ENCODE data around the gene GOT1. TPM values are rescaled to one million over a fixed set of nuclear protein-coding genes. Genes with fewer than 3 reads are reported as not detected.

The GOT1 gene
- total RNA-seq, 4 donors from 2014 or later, result 19.3 to 57.3 (median 36.7) TPM

DNA sequence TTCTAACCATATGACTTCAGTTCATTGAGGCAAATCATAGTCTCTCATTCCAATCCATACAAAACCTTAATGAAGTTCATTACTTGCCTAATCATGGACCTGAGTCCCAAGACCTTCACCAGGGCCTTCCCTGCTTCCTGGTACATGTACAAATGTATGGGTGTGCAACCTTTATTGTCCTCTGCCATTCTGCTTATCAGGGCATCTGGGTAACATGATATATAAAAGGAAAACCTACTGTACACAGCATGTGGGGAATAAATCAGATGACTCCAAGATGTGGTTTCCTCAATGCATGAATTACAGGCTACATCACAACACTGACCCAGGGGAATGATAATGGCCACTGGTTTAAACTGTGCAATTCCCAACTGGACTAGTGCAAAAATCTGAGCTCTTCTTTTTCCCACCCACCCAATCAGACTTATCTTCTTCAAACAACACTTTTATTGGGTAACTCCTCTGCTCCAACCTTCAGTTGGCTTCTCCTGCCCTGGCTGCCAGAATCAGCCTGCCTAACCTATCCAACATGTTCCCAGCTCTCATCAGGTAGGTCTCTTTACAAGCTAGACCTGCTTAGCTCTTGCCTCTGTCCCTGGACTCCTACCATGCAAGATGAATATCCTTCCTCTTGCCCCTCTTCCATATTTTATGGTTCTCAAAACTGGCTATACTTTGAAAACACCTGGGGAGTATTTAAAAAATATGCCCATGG, 11.4 kb downstream of the GOT1 start:
- H3K27me3 ChIP-seq, result no peaks in the 10 kb centered on the region
- DNase-seq, result no peak
- TF ChIP-seq, protein P1, sequence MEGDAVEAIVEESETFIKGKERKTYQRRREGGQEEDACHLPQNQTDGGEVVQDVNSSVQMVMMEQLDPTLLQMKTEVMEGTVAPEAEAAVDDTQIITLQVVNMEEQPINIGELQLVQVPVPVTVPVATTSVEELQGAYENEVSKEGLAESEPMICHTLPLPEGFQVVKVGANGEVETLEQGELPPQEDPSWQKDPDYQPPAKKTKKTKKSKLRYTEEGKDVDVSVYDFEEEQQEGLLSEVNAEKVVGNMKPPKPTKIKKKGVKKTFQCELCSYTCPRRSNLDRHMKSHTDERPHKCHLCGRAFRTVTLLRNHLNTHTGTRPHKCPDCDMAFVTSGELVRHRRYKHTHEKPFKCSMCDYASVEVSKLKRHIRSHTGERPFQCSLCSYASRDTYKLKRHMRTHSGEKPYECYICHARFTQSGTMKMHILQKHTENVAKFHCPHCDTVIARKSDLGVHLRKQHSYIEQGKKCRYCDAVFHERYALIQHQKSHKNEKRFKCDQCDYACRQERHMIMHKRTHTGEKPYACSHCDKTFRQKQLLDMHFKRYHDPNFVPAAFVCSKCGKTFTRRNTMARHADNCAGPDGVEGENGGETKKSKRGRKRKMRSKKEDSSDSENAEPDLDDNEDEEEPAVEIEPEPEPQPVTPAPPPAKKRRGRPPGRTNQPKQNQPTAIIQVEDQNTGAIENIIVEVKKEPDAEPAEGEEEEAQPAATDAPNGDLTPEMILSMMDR (IDR thresholded peaks at IDR 0.05), result no peak
- TF ChIP-seq POLR2A (IDR thresholded peaks at IDR 0.05), result no peak
- intact Hi-C loops (cut with DNase I), result no loop called here
- peaks cover 7 to 8% of the 10 kb centered on the region in 2 donors for H3K36me3 ChIP-seq
- H3K9me3 ChIP-seq, result no peaks in the 10 kb centered on the region
- no peaks in the 10 kb centered on the region for H3K4me1 ChIP-seq
- no peak overlapping the region for H3K27ac ChIP-seq
- H3K4me3 ChIP-seq (replicated peaks in 1 of 3), result no peak overlapping the region

- H3K27me3 ChIP-seq, result no peaks in the 10 kb centered on the region
- intact Hi-C loops (cut with DNase I), result no loop called here
- no peak overlapping the region for H3K27ac ChIP-seq
- no peaks in the 10 kb centered on the region for H3K9me3 ChIP-seq
- no peak overlapping the region for H3K4me3 ChIP-seq (replicated peaks in 1 of 3)
- H3K36me3 ChIP-seq, result no peaks in the 10 kb centered on the region
- H3K4me1 ChIP-seq, result no peaks in the 10 kb centered on the region
- TF ChIP-seq POLR2A (IDR thresholded peaks at IDR 0.05), result no peak
- TF ChIP-seq, protein P1 (IDR thresholded peaks at IDR 0.05), result no peak
- DNase-seq, result no peak
- WGBS, 2 donors, result 92 to 100% methylated on average over 1 of the region's 1 CpG
These were observed 18.3 kb downstream of the GOT1 start for GRCh38 chr10:99412099-99412498.

- H3K27me3 ChIP-seq, result no peaks in the 10 kb centered on the region
- H3K4me1 ChIP-seq, result no peaks in the 10 kb centered on the region
- peaks cover 0 to 3% of the 10 kb centered on the region in 2 donors for H3K36me3 ChIP-seq
- no peak for DNase-seq
- 96 to 97% methylated on average over 2 of the region's 2 CpGs for WGBS, 2 donors
- no peak overlapping the region for H3K27ac ChIP-seq
- intact Hi-C loops (cut with DNase I), result no loop called here
- no peak overlapping the region for H3K4me3 ChIP-seq (replicated peaks in 1 of 3)
- no peaks in the 10 kb centered on the region for H3K9me3 ChIP-seq
- TF ChIP-seq POLR2A (IDR thresholded peaks at IDR 0.05), result no peak
- TF ChIP-seq, protein P1 (IDR thresholded peaks at IDR 0.05), result no peak
These were observed 18.9 kb downstream of the GOT1 start for GRCh38 chr10:99411546-99411945.

DNA sequence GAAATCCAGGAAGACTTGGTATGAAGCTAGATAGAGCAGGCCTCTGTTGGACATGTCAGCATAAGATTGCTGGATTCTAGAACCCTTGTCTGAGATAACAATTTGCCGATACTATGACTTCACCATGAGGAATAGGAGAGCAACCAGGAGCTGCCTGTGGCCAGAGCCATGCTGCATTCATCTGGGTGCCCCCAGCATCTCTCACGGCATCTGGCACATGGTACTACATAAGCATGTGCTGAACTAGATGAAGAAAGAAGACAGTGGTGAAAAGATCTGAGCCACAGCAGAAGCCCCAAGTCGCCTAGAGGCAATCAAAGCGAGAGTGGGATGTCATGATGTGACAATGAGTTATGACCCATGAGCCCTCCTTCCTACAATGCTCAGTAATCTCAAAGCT, 19.5 kb downstream of the GOT1 start:
- H3K4me3 ChIP-seq (replicated peaks in 1 of 3), result no peak overlapping the region
- 97 to 98% methylated on average over 4 of the region's 4 CpGs for WGBS, 2 donors
- no peak overlapping the region for H3K27ac ChIP-seq
- TF ChIP-seq, protein P1 (IDR thresholded peaks at IDR 0.05), result no peak
- TF ChIP-seq POLR2A (IDR thresholded peaks at IDR 0.05), result no peak
- no peak for DNase-seq
- H3K9me3 ChIP-seq, result no peaks in the 10 kb centered on the region
- H3K27me3 ChIP-seq, result no peaks in the 10 kb centered on the region
- H3K4me1 ChIP-seq, result no peaks in the 10 kb centered on the region
- intact Hi-C loops (cut with DNase I), result no loop called here
- peaks cover 6 to 9% of the 10 kb centered on the region in 2 donors for H3K36me3 ChIP-seq

DNA sequence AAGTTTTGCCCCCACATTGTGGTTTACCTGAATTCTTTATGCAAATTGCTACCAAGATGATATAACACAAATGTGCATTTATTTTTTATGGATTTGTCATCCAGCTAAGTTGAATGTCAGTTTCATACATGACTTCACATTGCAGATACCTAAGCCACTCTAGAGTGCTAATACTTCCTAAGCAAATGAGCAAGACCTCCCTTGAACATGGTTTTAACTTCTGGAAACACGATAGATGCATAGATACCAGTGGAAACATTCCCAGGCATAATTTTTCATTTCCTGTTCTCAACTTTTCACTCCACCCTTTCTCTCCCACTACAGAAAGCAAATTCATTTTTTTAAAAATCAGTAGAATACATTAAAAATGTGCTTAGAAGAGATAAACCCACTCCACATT, 20.3 kb downstream of the GOT1 start:
- intact Hi-C loops (cut with DNase I), result no loop called here
- Histone ChIP-seq H3K36me3 (peaks cover 10 to 17% of the 10 kb centered on the region in 2 donors), H3K4me1 (no peaks in the 10 kb centered on the region), H3K9me3 (no peaks in the 10 kb centered on the region), H3K27ac (no peak overlapping the region), H3K4me3 (replicated peaks in 1 of 3) (no peak overlapping the region), H3K27me3 (no peaks in the 10 kb centered on the region)
- no peak for DNase-seq
- TF ChIP-seq POLR2A (IDR thresholded peaks at IDR 0.05), result no peak
- TF ChIP-seq, protein P1 (IDR thresholded peaks at IDR 0.05), result no peak
- 49 to 63% methylated on average over 1 of the region's 1 CpG for WGBS, 2 donors
